ENCODE data around the gene DCST1.

The DCST1 gene

DNA sequence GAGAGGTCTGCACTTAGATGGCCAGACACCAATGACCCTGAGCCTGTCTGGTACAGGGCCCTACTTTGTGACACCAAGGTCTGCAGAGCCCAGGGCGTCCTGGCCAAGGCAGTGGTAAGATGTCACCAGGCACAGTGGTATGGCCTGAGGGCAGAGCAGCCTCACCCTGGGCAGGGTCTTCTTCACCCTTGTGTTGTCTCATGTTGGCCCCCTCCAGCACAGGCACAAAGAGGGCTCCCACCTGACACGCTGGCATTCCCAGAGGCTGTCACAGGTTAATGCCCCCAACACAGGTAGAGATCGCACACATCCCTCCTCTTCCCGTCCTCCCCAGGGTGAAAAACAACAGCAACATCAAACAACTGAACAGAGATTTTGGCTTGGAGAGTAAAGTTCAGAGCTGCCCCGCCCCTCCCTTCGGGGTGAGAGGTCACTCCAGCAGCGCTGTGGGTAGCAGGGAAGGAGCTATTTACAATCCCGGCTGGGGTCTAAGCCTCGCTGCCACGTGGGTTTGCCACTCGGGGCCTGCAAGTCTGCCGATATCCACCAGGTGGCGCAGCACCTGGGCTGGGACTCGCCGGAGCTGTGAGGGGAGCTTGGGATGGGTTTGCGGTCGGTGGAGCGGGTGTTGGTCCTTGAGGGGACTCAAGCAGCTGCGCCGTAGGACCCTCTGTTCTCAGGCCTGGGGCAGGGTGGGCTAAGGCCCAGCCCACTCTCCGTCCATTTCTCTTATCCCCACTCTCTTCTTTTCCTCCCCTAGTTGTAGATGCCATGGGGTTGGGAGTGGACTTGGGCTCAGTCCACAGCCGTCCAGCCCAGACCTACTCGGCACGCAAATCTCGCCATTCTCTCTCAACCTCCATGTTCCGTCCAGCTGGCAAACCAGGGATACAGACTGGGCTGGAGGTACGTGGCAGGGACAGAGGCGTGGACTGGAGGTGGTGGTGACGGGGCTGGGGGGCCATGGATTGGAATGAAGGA is 57.7 kb downstream of the DCST1 start:
- Histone ChIP-seq H3K9ac (ENCODE audit: low read depth, low read length) (no peak overlapping the region), H3K4me1 (ENCODE audit: insufficient read depth, low read length) (peaks cover 7% of the 10 kb centered on the region; the same call in 1 of the 2 replicates), H3K36me3 (ENCODE audit: insufficient read depth, low read length) (no peaks in the 10 kb centered on the region), H3K9me3 (ENCODE audit: control insufficient read depth, insufficient read depth, low read length) (no peaks in the 10 kb centered on the region)

DNA sequence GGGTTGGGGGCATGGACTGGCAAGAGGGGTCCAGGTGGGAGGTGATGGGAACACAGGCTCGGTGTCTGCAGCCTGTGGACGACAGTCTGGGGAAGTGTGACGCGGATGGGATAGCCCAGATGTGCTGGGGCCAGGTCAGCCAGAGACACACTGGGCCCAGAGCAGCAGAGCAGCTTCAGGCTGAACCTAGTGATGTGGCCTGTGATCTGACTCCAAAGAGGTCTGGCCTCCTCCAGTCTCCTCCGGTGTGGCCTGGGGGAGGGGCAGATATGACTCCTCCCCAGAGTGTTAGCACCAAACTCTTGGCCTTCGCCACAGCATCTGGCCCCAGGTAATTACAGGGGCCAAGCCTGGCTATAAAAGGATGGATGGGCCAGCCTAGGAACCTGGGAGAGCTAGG is 58.5 kb downstream of the DCST1 start:
- Histone ChIP-seq H3K36me3 (ENCODE audit: insufficient read depth, low read length) (no peaks in the 10 kb centered on the region), H3K9ac (ENCODE audit: low read depth, low read length) (no peak overlapping the region), H3K4me1 (ENCODE audit: insufficient read depth, low read length) (peaks cover 7% of the 10 kb centered on the region; the same call in 1 of the 2 replicates), H3K9me3 (ENCODE audit: control insufficient read depth, insufficient read depth, low read length) (no peaks in the 10 kb centered on the region)

DNA sequence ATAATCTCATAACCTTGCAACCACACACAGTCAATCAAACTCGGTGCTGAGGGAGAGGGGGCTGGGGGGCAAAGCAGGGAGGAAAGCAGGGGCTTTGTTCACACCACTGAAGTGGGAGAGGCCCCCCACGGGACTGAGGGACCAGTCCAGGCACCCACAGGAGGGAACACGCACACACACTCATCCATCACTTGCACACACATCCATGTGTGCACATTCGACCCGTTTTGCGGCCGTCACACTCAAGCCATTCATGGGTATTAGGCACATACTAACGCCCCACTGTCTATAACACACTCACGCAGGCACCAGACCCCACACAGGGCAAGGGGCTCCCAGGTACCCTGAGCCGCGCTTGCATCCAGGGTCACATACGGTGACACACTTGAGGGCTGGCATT is 59.0 kb downstream of the DCST1 start:
- H3K4me1 ChIP-seq (ENCODE audit: insufficient read depth, low read length): peaks cover 4% of the 10 kb centered on the region; the same call in 1 of the 2 replicates
- no peak overlapping the region for H3K9ac ChIP-seq (ENCODE audit: low read depth, low read length)
- no peaks in the 10 kb centered on the region for H3K9me3 ChIP-seq (ENCODE audit: control insufficient read depth, insufficient read depth, low read length)
- H3K36me3 ChIP-seq (ENCODE audit: insufficient read depth, low read length): no peaks in the 10 kb centered on the region

DNA sequence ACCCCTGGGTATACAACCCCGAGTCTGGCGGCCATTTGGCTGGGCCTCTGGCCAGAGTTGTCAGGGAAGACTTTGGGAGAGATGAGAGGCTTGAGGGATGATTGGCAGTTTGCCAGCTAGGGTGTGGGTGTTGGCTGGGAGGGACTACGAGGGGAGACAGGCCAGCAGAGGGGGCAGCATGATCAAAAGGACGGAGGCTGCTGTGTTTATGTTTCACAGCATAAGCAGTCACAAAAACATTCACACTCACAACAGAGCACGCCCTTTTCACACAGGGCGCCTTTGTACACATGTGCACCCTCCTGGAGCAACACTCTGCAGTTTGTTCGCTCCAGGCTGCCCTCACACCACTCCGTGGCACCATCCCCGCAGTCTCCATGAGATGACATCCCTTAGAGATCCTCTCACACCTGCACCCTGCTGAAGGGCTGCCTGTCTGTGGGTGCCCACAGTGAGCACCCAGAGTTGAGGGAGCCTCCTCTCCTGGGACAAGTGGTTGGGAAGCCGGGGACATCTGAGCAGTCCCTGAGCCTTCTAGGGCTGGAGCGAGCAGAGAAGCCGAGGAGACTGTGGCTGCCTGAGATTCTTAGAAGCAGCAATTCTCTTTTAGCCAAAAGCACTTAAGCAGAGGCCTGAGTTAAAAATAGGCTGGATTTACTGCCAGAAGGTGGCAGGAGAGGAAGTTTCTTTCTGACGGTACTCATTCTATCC is 60.4 kb downstream of the DCST1 start:
- Histone ChIP-seq H3K36me3 (ENCODE audit: insufficient read depth, low read length) (no peaks in the 10 kb centered on the region), H3K9ac (ENCODE audit: low read depth, low read length) (no peak overlapping the region)

DNA sequence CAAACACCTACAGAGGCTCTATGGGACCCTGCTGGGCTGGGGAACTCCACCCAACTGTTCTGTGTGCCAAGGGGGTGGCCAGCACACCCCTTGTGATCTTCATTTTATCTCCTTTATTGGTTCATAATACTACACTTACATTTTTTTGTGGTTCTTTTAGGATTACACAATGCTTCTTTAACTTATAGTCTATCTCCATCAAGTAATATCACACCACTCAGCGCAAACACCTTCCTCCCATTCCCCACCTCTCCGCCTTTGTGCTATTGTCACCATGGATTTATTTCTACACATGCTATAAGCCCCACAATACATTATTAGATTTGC is 61.0 kb downstream of the DCST1 start:
- Histone ChIP-seq H3K4me1 (ENCODE audit: insufficient read depth, low read length) (peaks cover 4% of the 10 kb centered on the region; the same call in 1 of the 2 replicates), H3K9ac (ENCODE audit: low read depth, low read length) (no peak overlapping the region), H3K36me3 (ENCODE audit: insufficient read depth, low read length) (no peaks in the 10 kb centered on the region), H3K9me3 (ENCODE audit: control insufficient read depth, insufficient read depth, low read length) (no peaks in the 10 kb centered on the region)

More for the DNA sequence above, 60.4 kb downstream of the DCST1 start:
- Histone ChIP-seq H3K9me3 (ENCODE audit: control insufficient read depth, insufficient read depth, low read length) (no peaks in the 10 kb centered on the region), H3K4me1 (ENCODE audit: insufficient read depth, low read length) (peaks cover 4% of the 10 kb centered on the region; the same call in 1 of the 2 replicates)

DNA sequence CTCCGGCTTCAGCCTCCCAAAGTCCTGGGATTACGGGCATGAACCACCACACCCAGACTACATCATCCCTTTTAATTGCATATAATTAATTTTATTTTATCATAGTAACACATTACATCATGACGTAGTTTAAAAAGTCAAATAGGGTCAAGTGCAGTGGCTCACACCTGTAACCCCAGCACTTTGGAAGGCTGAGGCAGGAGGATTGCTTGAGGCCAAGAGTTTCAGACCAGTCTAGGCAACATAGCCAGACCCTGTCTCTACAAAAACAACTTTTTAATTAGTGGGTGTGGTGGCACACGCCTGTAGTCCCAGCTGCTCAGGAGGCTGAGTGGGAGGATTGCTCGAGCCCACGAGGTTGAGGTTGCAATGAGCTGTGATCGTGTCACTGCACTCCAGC is 65.7 kb downstream of the DCST1 start:
- no peaks in the 10 kb centered on the region for H3K9me3 ChIP-seq (ENCODE audit: control insufficient read depth, insufficient read depth, low read length)
- H3K4me1 ChIP-seq (ENCODE audit: insufficient read depth, low read length): no peaks in the 10 kb centered on the region
- no peak overlapping the region for H3K9ac ChIP-seq (ENCODE audit: low read depth, low read length)
- H3K36me3 ChIP-seq (ENCODE audit: insufficient read depth, low read length): no peaks in the 10 kb centered on the region

Data from ES-I3 (cell line).